Liver (tissue), 9 donors: ENCODE results near the gene N4BP2. TPM values are rescaled to one million over a fixed set of nuclear protein-coding genes. Genes with fewer than 3 reads are reported as not detected.

Experiments used
- DNase-seq: peaks from one replicate; pipeline ENCODE4 v3.0.0-alpha.2; 2017; ENCODE audit warnings: low spot score
- H3K27ac ChIP-seq, 2 donors: one replicate each; pipeline ENCODE4 v1.7.0; 2013; ENCODE audit warnings: inconsistent platforms in 2 of 2, low read length in 2 of 2, control low read depth in 1 of 2, low read depth in 1 of 2, mild to moderate bottlenecking in 1 of 2
- H3K27me3 ChIP-seq, 4 donors: one replicate each; pipeline versions ENCODE4 v1.6.1 to v1.7.0; 2013; ENCODE audit warnings: low read length in 3 of 4, inconsistent platforms in 1 of 4, mild to moderate bottlenecking in 1 of 4, moderate library complexity in 1 of 4; ENCODE audit not compliant: control insufficient read depth in 4 of 4, insufficient read depth in 4 of 4
- H3K36me3 ChIP-seq, 4 donors: one replicate each; pipeline versions ENCODE4 v1.6.1 to v1.7.0; 2013; ENCODE audit warnings: low read length in 3 of 4, mild to moderate bottlenecking in 3 of 4, low read depth in 1 of 4, moderate library complexity in 1 of 4; ENCODE audit not compliant: control insufficient read depth in 4 of 4, insufficient read depth in 3 of 4
- H3K4me1 ChIP-seq, 4 donors: one replicate each; pipeline versions ENCODE4 v1.6.1 to v1.7.0; 2013; ENCODE audit warnings: low read length in 3 of 4, mild to moderate bottlenecking in 3 of 4, moderate library complexity in 1 of 4; ENCODE audit not compliant: control insufficient read depth in 4 of 4, insufficient read depth in 4 of 4
- H3K4me3 ChIP-seq, 3 donors: one replicate each; pipeline versions ENCODE4 v1.6.1 to v1.7.0; 2013; ENCODE audit warnings: low read length in 3 of 3, control low read depth in 1 of 3, low read depth in 1 of 3, mild to moderate bottlenecking in 1 of 3
- H3K9ac ChIP-seq, 2 donors: one replicate each; pipeline ENCODE4 v1.7.0; 2013; ENCODE audit warnings: low read length in 2 of 2, mild to moderate bottlenecking in 2 of 2, moderate library complexity in 2 of 2, control low read depth in 1 of 2, low read depth in 1 of 2
- H3K9me3 ChIP-seq, 4 donors: one replicate each; pipeline versions ENCODE4 v1.6.1 to v1.7.0; 2013; ENCODE audit warnings: low read length in 3 of 4; ENCODE audit not compliant: control insufficient read depth in 4 of 4
- ATF3 ChIP-seq: IDR thresholded peaks from 2 replicates; pipeline ENCODE4 v1.6.1; 2016; ENCODE audit warnings: antibody characterized with exemption
- CTCF ChIP-seq: fragments of 150-350 bp; IDR thresholded peaks from 2 replicates; pipeline ENCODE4 v1.5.1; 2017; ENCODE audit warnings: improper control_type of control experiment, low read depth, low read length; ENCODE audit not compliant: missing input control
- EGR1 ChIP-seq, 2 donors: IDR thresholded peaks; 2 replicates each; pipeline ENCODE4 v1.6.1; 2016 to 2018; ENCODE audit warnings: antibody characterized with exemption in 2 of 2, low read depth in 2 of 2
- FOXA1 ChIP-seq: IDR thresholded peaks from 2 replicates; pipeline ENCODE4 v1.6.1; 2016; ENCODE audit warnings: antibody characterized with exemption
- FOXA2 ChIP-seq: IDR thresholded peaks from 2 replicates; pipeline ENCODE4 v1.6.1; 2016; ENCODE audit warnings: antibody characterized with exemption
- GABPA ChIP-seq, 2 donors: IDR thresholded peaks in 1 of 2; conservative IDR thresholded peaks in 1 of 2; 2 replicates each; pipeline ENCODE4 v1.6.1; 2016; ENCODE audit warnings: antibody characterized with exemption in 2 of 2, mild to moderate bottlenecking in 1 of 2, moderate library complexity in 1 of 2
- HNF4A ChIP-seq, 2 donors: conservative IDR thresholded peaks; 2 replicates each; pipeline ENCODE4 v1.6.1; 2016; ENCODE audit warnings: antibody characterized with exemption in 2 of 2, mild to moderate bottlenecking in 2 of 2
- HNF4G ChIP-seq: IDR thresholded peaks from 2 replicates; pipeline ENCODE4 v1.6.1; 2016; ENCODE audit warnings: antibody characterized with exemption
- JUND ChIP-seq, 2 donors: IDR thresholded peaks; 2 replicates each; pipeline ENCODE4 v1.6.1; 2016; ENCODE audit warnings: antibody characterized with exemption in 2 of 2
- NR2F2 ChIP-seq: IDR thresholded peaks from 2 replicates; pipeline ENCODE4 v1.6.1; 2016; ENCODE audit warnings: antibody characterized with exemption
- RAD21 ChIP-seq, 2 donors: IDR thresholded peaks; 2 replicates each; pipeline ENCODE4 v1.6.1; 2016; ENCODE audit warnings: antibody characterized with exemption in 2 of 2, mild to moderate bottlenecking in 2 of 2
- REST ChIP-seq: IDR thresholded peaks from 2 replicates; pipeline ENCODE4 v1.6.1; 2016; ENCODE audit warnings: antibody characterized with exemption, mild to moderate bottlenecking
- RXRA ChIP-seq, 2 donors: IDR thresholded peaks; 2 replicates each; pipeline ENCODE4 v1.6.1; 2017 to 2018; ENCODE audit warnings: antibody characterized with exemption in 2 of 2, mild to moderate bottlenecking in 1 of 2
- SP1 ChIP-seq: IDR thresholded peaks from 2 replicates; pipeline ENCODE4 v1.6.1; 2018; ENCODE audit warnings: antibody characterized with exemption, mild to moderate bottlenecking
- TAF1 ChIP-seq: conservative IDR thresholded peaks from 2 replicates; pipeline ENCODE4 v1.6.1; 2016; ENCODE audit warnings: antibody characterized with exemption, mild to moderate bottlenecking
- YY1 ChIP-seq: IDR thresholded peaks from 2 replicates; pipeline ENCODE4 v1.6.1; 2016; ENCODE audit warnings: antibody characterized with exemption, mild to moderate bottlenecking
- WGBS: extraction: QIAGEN DNeasy Blood & Tissue Kit; methylation state at CpG from one replicate; pipeline ENCODE4 v1.1.7; 2013; 5-methylcytosine and 5-hydroxymethylcytosine counted together
- polyA plus RNA-seq, 2 donors: library from polyadenylated mRNA; stranded (reverse) in 1 of 2; unstranded in 1 of 2; fragments of 200-250 nt in 1 of 2; fragments of >200 nt in 1 of 2; fragmentation: Nextera tagmentation in 1 of 2; extraction: Ambion mirVana in 1 of 2; gene quantifications; one replicate each; pipeline versions ENCODE4 v1.2.1 to v1.2.3, GENCODE V29; 2013 to 2015
- total RNA-seq, 2 donors: library from RNA; depleted of rRNA; stranded (reverse); fragments of >200 nt; gene quantifications; one replicate each; pipeline ENCODE4 v1.2.3, GENCODE V29; 2014
- TF ChIP-seq, protein P1 (sequence below): IDR thresholded peaks from 2 replicates; pipeline ENCODE4 v1.6.1; 2016; ENCODE audit warnings: antibody characterized with exemption
- donor health status: healthy.
- donor health status: healthy.
- donor health status: healthy.
- donor health status: healthy.
- donor health status: healthy.

N4BP2 gene
- total and polyA plus RNA-seq, 4 donors, result 2.3 to 19.9 (median 11.0) TPM

DNA sequence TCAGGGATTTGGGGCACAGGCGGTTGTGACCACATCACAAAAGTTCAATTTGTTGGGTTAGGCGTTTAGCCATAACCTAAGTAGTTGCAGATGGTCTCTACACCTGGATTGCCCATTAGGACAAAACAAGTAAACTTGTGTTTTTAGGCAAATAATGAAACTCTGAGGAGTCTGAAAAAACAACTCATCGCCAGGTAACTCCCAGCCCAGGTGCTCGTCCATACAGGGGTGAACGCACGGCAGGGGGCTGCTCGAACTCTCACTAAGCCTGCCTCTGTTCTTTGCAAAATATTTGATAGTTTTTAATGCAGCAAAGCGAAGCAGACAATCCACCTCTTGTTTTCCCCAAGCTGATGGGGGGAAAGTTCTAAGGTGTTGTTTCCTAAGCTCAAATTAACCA lies 139.6 kb downstream of the N4BP2 start:
- WGBS, result 89% methylated on average over 8 of the region's 8 CpGs
- H3K36me3 ChIP-seq, result no peaks in the 10 kb centered on the region
- no peak for DNase-seq
- H3K4me3 ChIP-seq, result no peak overlapping the region
- H3K9ac ChIP-seq, result no peak overlapping the region
- peaks cover 0 to 8% (median 3%) of the 10 kb centered on the region in 4 donors for H3K4me1 ChIP-seq
- no peaks in the 10 kb centered on the region for H3K27me3 ChIP-seq
- no peaks in the 10 kb centered on the region for H3K9me3 ChIP-seq
- H3K27ac ChIP-seq, result peak overlapping the region in 1 of 2 donors; percentile 31
- TF ChIP-seq REST (no peak), FOXA2 (no peak), JUND (IDR thresholded peaks at IDR 0.05) (no peak), YY1 (no peak), TAF1 (no peak), NR2F2 (no peak), GABPA (IDR thresholded peaks at IDR 0.05 in 1 of 2, conservative IDR thresholded peaks at IDR 0.05 in 1 of 2) (no peak), EGR1 (IDR thresholded peaks at IDR 0.05; ENCODE audit: low read depth in 2 of 2) (no peak)
- TF ChIP-seq, protein P1, sequence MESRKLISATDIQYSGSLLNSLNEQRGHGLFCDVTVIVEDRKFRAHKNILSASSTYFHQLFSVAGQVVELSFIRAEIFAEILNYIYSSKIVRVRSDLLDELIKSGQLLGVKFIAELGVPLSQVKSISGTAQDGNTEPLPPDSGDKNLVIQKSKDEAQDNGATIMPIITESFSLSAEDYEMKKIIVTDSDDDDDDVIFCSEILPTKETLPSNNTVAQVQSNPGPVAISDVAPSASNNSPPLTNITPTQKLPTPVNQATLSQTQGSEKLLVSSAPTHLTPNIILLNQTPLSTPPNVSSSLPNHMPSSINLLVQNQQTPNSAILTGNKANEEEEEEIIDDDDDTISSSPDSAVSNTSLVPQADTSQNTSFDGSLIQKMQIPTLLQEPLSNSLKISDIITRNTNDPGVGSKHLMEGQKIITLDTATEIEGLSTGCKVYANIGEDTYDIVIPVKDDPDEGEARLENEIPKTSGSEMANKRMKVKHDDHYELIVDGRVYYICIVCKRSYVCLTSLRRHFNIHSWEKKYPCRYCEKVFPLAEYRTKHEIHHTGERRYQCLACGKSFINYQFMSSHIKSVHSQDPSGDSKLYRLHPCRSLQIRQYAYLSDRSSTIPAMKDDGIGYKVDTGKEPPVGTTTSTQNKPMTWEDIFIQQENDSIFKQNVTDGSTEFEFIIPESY, result no peak

- Histone ChIP-seq H3K27me3 (no peaks in the 10 kb centered on the region), H3K4me3 (peak within 1 kb of the TSS in 2 of 3 donors; percentile 9 to 10), H3K9me3 (no peaks in the 10 kb centered on the region), H3K36me3 (no peaks in the 10 kb centered on the region), H3K9ac (peak within 1 kb of the TSS in 1 of 2 donors; percentile 66), H3K4me1 (peaks cover 0 to 3% (median 1%) of the 10 kb centered on the region in 4 donors), H3K27ac (peak within 1 kb of the TSS in 1 of 2 donors; percentile 31)
- WGBS, result 73% methylated on average over 14 of the region's 14 CpGs
- no peak for TF ChIP-seq FOXA1
- no peak for TF ChIP-seq HNF4A (conservative IDR thresholded peaks at IDR 0.05)
- TF ChIP-seq RAD21 (IDR thresholded peaks at IDR 0.05), result no peak
- TF ChIP-seq EGR1 (IDR thresholded peaks at IDR 0.05; ENCODE audit: low read depth in 2 of 2), result no peak
- no peak for TF ChIP-seq FOXA2
- TF ChIP-seq, protein P1, result no peak
- no peak for TF ChIP-seq SP1
- TF ChIP-seq REST, result no peak
- no peak for TF ChIP-seq RXRA (IDR thresholded peaks at IDR 0.05)
- no peak for TF ChIP-seq CTCF
- TF ChIP-seq JUND (IDR thresholded peaks at IDR 0.05), result no peak
- TF ChIP-seq NR2F2, result no peak
- TF ChIP-seq YY1, result no peak
- no peak for TF ChIP-seq HNF4G
- TF ChIP-seq ATF3, result no peak
- TF ChIP-seq TAF1, result no peak
- DNase-seq, result no peak
These were observed 140.2 kb downstream of the N4BP2 start, which contains the start of gene RHOH for GRCh38 chr4:40196724-40197281. RHOH (plus strand) TSS chr4:40197031; CDS start chr4:40243387, 46,356 bp downstream.
